HFFc6 (cell line): ENCODE results near the gene KRT71. TPM values are rescaled to one million over a fixed set of nuclear protein-coding genes. Genes with fewer than 3 reads are reported as not detected.

ENCODE experiments used
- DNase-seq: peaks from one replicate; pipeline ENCODE4 v3.0.0-alpha.2; 2018
- H3K27ac Mint-ChIP-seq: 2 replicates; pipeline ENCODE4 v1.8.0; 2020; ENCODE audit warnings: mild to moderate bottlenecking, mixed read lengths
- H3K27me3 Mint-ChIP-seq: 2 replicates; pipeline ENCODE4 v1.8.0; 2021; ENCODE audit warnings: mild to moderate bottlenecking, moderate library complexity, mixed read lengths; ENCODE audit not compliant: insufficient read depth
- H3K36me3 Mint-ChIP-seq: 2 replicates; pipeline ENCODE4 v1.8.0; 2021; ENCODE audit warnings: low read depth, mixed read lengths
- H3K4me1 Mint-ChIP-seq: 2 replicates; pipeline ENCODE4 v1.8.0; 2020; ENCODE audit warnings: low read depth, mixed read lengths
- H3K4me3 Mint-ChIP-seq: 2 replicates; pipeline ENCODE4 v1.8.0; 2020; ENCODE audit warnings: mild to moderate bottlenecking, moderate library complexity, mixed read lengths
- H3K9me3 Mint-ChIP-seq: 2 replicates; pipeline ENCODE4 v1.8.0; 2020; ENCODE audit warnings: mild to moderate bottlenecking, mixed read lengths
- total RNA-seq, 6 experiments: library from RNA; stranded (reverse); fragmentation: NEBNext Ultra II Directional; extraction: Animal tissue kit (Norgen Biotek cat#: 25700); gene quantifications; 2 replicates in 1 of 6; 3 replicates in 5 of 6; pipeline ENCODE4 v1.2.3, GENCODE V29; 2021
- TF ChIP-seq, protein P1 (sequence below): fragments of 200-600 bp; sonication (generic); IDR thresholded peaks from 2 replicates; pipeline ENCODE4 v1.5.0; 2021; ENCODE audit warnings: antibody characterized with exemption, mild to moderate bottlenecking

Gene KRT71
- total RNA-seq, 6 experiments from 2014 or later, result not detected

- peaks cover 19% of the 10 kb centered on the region; the same call in 1 of the 2 replicates for H3K4me1 Mint-ChIP-seq
- H3K4me3 Mint-ChIP-seq, result no peak overlapping the region; the same call in 1 of the 2 replicates
- H3K36me3 Mint-ChIP-seq, result no peaks in the 10 kb centered on the region
- H3K27ac Mint-ChIP-seq, result no peak overlapping the region
- peaks cover 50% of the 10 kb centered on the region for H3K27me3 Mint-ChIP-seq
- no peaks in the 10 kb centered on the region for H3K9me3 Mint-ChIP-seq
- DNase-seq, result peak; percentile 16
- TF ChIP-seq, protein P1, sequence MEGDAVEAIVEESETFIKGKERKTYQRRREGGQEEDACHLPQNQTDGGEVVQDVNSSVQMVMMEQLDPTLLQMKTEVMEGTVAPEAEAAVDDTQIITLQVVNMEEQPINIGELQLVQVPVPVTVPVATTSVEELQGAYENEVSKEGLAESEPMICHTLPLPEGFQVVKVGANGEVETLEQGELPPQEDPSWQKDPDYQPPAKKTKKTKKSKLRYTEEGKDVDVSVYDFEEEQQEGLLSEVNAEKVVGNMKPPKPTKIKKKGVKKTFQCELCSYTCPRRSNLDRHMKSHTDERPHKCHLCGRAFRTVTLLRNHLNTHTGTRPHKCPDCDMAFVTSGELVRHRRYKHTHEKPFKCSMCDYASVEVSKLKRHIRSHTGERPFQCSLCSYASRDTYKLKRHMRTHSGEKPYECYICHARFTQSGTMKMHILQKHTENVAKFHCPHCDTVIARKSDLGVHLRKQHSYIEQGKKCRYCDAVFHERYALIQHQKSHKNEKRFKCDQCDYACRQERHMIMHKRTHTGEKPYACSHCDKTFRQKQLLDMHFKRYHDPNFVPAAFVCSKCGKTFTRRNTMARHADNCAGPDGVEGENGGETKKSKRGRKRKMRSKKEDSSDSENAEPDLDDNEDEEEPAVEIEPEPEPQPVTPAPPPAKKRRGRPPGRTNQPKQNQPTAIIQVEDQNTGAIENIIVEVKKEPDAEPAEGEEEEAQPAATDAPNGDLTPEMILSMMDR, result no peak
Observed at GRCh38 chr12:52522346-52523011, 30.5 kb downstream of the KRT71 start.

GRCh38 chr12:52521568-52522266, 31.2 kb downstream of the KRT71 start:
- peak; percentile 53 for DNase-seq
- H3K27ac Mint-ChIP-seq, result no peak overlapping the region
- H3K4me1 Mint-ChIP-seq, result peaks cover 19% of the 10 kb centered on the region; the same call in 1 of the 2 replicates
- H3K4me3 Mint-ChIP-seq, result no peak overlapping the region; the same call in 1 of the 2 replicates
- H3K36me3 Mint-ChIP-seq, result no peaks in the 10 kb centered on the region
- TF ChIP-seq, protein P1, result no peak
- peaks cover 45% of the 10 kb centered on the region for H3K27me3 Mint-ChIP-seq
- no peaks in the 10 kb centered on the region for H3K9me3 Mint-ChIP-seq

DNA sequence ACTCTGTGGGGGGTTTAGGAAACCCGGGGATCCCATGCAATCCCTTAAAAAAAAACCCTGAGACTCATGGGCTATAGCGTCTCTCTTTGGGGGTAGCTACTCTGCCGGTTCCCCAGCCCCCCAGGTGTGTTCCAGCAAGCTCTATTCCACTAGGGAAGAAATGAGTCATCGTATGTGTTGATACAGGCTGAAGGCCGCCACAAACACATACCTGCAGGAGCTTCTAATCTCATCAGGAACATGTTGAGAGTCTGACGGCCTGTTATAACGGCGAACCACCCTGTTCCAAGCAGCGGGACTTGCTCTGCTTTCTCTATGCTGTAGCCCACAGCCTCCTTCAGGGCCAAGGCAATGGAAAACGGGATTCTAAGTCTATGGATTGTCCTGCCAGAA, 31.8 kb downstream of the KRT71 start:
- Mint-ChIP-seq H3K27me3 (peaks cover 47% of the 10 kb centered on the region), H3K4me3 (no peak overlapping the region), H3K9me3 (no peaks in the 10 kb centered on the region), H3K4me1 (peaks cover 19% of the 10 kb centered on the region; the same call in 1 of the 2 replicates), H3K36me3 (no peaks in the 10 kb centered on the region), H3K27ac (no peak overlapping the region)
- TF ChIP-seq, protein P1, result no peak
- no peak for DNase-seq

DNA sequence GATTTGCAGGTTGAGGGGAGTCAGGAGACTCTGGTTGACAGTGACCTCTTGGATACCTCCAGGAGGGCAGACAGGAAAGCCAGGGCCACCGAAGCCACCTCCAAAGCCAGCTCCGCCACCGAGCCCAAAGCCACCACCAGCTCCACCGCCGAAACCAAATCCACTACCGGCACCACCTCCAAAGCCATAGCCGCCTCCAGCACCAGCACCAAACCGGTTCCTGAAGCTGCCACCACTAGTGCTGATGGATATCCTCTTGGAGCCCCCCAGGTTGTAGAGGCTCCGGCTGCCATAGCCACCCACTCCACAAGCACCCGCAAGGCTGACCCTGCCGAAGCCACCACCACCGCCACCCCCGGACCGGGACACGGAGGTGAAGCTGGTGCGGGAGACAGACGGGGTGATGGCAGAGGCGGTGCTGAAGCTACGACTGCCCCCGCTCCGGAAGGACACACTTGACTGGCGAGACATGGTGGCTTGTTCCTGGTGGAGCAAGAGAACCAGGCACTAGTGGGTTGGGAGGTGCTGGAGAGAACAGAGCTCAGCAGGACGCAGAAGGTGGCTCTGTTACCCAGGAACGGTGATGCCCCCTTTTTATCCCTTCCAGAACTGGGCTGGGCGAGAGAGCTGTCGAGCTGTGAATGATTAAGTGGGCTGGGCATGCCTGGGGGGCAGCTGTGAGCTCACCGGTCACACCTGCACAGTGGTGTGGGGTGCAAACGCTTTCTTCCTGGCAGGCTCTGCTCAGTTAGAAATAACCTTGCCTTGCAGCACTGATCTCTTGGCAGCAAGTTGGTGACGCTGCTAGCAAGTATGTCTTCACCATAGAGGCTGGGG, 32.9 kb downstream of the KRT71 start, which contains the start of gene KRT5:
Gene KRT5 (minus strand): TSS at position 569 of the 837 bp plus-strand sequence. CDS start 98 bp downstream, at position 471.
- Mint-ChIP-seq H3K27ac (no peak within 1 kb of the TSS), H3K36me3 (no peaks in the 10 kb centered on the region), H3K4me3 (no peak within 1 kb of the TSS), H3K27me3 (peaks cover 48% of the 10 kb centered on the region), H3K4me1 (peaks cover 19% of the 10 kb centered on the region; the same call in 1 of the 2 replicates), H3K9me3 (no peaks in the 10 kb centered on the region)
- no peak for DNase-seq
- TF ChIP-seq, protein P1, result no peak

DNA sequence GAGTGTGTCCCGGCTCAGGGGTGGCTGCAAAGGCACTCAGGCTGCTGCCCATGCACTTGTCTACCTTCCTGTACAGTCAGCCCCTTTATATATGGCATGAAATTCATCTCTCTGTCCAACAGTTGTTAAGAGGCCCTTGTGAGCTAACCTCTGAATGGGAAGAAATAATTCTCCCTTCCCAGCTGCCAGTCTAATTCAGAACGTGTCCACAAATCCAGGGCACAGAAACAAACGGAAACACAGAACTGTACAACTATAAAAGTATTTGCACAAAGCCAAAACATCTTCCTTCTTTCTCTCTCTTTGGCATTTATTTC, 33.6 kb downstream of the KRT71 start:
- no peak overlapping the region for H3K27ac Mint-ChIP-seq
- peaks cover 50% of the 10 kb centered on the region for H3K27me3 Mint-ChIP-seq
- TF ChIP-seq, protein P1, result no peak
- H3K4me1 Mint-ChIP-seq, result peaks cover 19% of the 10 kb centered on the region; the same call in 1 of the 2 replicates
- H3K4me3 Mint-ChIP-seq, result no peak overlapping the region
- H3K9me3 Mint-ChIP-seq, result no peaks in the 10 kb centered on the region
- no peak for DNase-seq
- no peaks in the 10 kb centered on the region for H3K36me3 Mint-ChIP-seq
